ENCODE results near the gene ZNF385C.
"Not testable (repeated sequence)": the region's sequence is repeated elsewhere in the genome, so short reads cannot be mapped to it uniquely, and the experiment has no call there.

Gene ZNF385C, protein sequence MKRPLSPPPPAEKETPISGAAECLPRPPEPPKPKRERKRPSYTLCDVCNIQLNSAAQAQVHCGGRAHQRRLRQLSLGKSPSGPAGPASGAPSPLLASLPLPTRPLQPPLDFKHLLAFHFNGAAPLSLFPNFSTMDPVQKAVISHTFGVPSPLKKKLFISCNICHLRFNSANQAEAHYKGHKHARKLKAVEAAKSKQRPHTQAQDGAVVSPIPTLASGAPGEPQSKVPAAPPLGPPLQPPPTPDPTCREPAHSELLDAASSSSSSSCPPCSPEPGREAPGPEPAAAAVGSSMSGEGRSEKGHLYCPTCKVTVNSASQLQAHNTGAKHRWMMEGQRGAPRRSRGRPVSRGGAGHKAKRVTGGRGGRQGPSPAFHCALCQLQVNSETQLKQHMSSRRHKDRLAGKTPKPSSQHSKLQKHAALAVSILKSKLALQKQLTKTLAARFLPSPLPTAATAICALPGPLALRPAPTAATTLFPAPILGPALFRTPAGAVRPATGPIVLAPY

GRCh38 chr17:42097691-42098631 is at the start of gene ZNF385C:
Gene ZNF385C, minus strand, starts transcription at chr17:42098473. Its CDS starts 35,417 bp downstream, at chr17:42063056.
- no peak within 1 kb of the TSS for H3K4me3 ChIP-seq (replicated peaks in 1 of 2; ENCODE audit: low read depth in 2 of 2, low read length in 2 of 2)
- no peak for DNase-seq (ENCODE audit: low read depth in 2 of 2)
- no peak for TF ChIP-seq CTCF (IDR thresholded peaks at IDR 0.05; ENCODE audit: low read depth, low read length)

DNA sequence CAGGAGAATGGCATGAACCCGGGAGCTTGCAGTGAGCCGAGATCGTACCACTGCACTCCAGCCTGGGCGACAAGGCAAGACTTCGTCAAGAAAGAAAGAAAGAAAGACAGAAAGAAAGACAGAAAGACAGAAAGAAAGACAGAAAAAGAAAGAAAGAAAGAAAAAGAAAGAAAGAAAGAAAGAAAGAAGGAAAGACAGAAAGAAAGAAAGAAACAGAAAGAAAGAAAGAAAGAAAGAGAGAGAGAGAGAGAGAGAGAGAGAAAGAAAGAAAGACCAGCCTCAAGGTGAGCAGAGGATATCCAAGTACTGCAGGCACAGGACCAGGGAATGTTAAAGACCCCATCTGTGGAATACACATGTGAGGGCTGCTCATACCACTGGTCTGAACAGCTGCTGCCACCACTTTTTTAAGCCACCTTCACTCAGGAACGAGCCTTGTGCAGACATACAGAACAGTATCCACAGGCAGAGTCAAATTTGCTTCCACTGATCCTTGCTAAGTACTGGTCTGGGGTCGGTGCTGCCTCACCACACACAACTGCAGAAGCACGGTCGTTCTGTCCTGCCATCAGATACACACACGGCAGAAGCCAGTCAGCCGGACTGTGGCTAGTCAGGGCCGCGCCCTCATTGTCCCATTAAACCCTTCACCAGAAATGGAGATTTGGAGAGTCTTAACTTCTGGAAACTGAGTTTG is 48.8 kb upstream of the ZNF385C start:
- DNase-seq (ENCODE audit: low read depth in 2 of 2): no peak
- TF ChIP-seq CTCF (IDR thresholded peaks at IDR 0.05; ENCODE audit: low read depth, low read length): no peak
- no peak overlapping the region for H3K4me3 ChIP-seq (replicated peaks in 1 of 2; ENCODE audit: low read depth in 2 of 2, low read length in 2 of 2)

DNA sequence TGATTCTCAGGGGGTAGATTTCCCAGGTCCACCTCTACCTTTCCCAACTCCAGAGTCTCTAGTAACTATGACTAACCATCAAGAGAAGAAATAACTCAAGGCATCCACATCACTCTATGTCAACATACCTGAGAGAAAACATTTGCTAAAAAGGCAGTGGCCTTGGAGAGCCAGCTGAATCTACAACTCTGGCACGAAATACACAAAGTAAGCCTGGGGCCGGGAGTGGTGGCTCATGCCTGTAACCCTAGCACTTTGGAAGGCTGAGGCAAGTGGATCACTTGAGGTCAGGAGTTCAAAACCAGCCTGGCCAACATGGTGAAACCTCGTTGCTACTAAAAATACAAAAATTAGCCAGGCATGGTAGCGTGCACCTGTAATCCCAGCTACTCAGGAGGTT is 44.9 kb upstream of the ZNF385C start:
- not testable (repeated sequence) for DNase-seq (ENCODE audit: low read depth in 2 of 2); H3K4me3 ChIP-seq (replicated peaks in 1 of 2; ENCODE audit: low read depth in 2 of 2, low read length in 2 of 2)

DNA sequence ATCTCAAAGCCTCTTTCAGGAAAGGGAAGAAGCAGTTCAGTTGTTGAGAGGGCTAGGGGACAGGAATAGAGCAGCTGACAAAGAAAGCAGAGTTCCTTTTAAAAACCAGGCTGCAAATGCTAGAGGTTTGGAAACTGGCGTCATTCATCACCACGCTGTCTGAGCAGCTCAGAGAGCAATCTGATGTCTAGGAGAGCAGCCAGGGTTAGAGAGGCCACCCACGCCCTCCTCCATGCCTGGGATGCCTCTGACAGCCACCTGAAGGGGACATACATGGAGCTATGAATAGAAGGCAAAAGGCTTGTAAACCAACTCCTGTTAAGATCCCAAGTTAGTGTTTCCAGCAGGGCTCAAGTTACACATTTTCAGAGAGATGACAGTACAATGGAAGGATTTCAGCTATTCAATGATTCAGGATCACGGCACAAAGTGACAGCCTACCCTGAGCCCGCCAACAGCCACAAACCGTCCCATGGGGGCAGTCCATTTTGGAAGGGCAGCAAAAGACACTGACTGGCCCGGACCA is 44.2 kb upstream of the ZNF385C start:
- H3K4me3 ChIP-seq (replicated peaks in 1 of 2; ENCODE audit: low read depth in 2 of 2, low read length in 2 of 2): no peak overlapping the region
- no peak for TF ChIP-seq CTCF (IDR thresholded peaks at IDR 0.05; ENCODE audit: low read depth, low read length)
- peak; percentile 37 to 83 for DNase-seq (ENCODE audit: low read depth in 2 of 2)

DNA sequence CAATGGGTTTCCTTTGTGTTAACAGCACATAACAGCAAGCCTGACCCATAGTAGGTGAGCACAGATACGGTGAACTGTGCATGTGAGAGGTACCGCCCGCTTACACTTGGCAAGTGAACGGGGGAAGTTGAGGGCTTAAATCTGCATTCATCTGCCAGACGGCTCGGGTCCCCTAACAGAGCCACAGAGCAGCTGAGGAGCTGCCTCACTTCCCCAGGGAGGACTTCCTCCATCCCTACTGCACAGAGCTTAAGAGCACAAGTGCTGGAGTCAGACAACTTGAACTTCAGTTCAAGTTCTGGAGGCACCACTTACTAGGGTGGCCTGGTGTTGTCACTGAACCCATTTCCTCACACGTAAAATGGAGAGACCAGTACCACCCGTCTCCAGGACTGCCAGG is 43.1 kb upstream of the ZNF385C start:
- H3K4me3 ChIP-seq (replicated peaks in 1 of 2; ENCODE audit: low read depth in 2 of 2, low read length in 2 of 2): no peak overlapping the region
- no peak for TF ChIP-seq CTCF (IDR thresholded peaks at IDR 0.05; ENCODE audit: low read depth, low read length)
- DNase-seq (ENCODE audit: low read depth in 2 of 2): no peak

- not testable (repeated sequence) for H3K4me3 ChIP-seq (replicated peaks in 1 of 2; ENCODE audit: low read depth in 2 of 2, low read length in 2 of 2); DNase-seq (ENCODE audit: low read depth in 2 of 2)
Measured at GRCh38 chr17:42140690-42141089, 42.4 kb upstream of the ZNF385C start.

- no peak overlapping the region for H3K4me3 ChIP-seq (replicated peaks in 1 of 2; ENCODE audit: low read depth in 2 of 2, low read length in 2 of 2)
- no peak for TF ChIP-seq CTCF (IDR thresholded peaks at IDR 0.05; ENCODE audit: low read depth, low read length)
- no peak for DNase-seq (ENCODE audit: low read depth in 2 of 2)
Measured at GRCh38 chr17:42138749-42139492, 40.6 kb upstream of the ZNF385C start.

All from cardiac fibroblast (primary cell).